GM12878 (cell line): ENCODE data around the gene PIK3C3. TPM values are rescaled to one million over a fixed set of nuclear protein-coding genes. Genes with fewer than 3 reads are reported as not detected.

Experiments
- ATAC-seq: fragments of 200-7000 bp; cut with Tn5 transposase; 3 replicates; pipeline ENCODE4 v1.9.1; 2020; ENCODE audit warnings: mild to moderate bottlenecking, moderate library complexity
- BruUV-seq: library from RNA; stranded (reverse); fragments of 400-500 nt; replicated peaks from 2 replicates; lab custom pipeline; 2021; lab: Mats Ljungman, UMichigan
- CTCF ChIA-PET: fragments of 300-600 bp; sonication (Branson Sonifier 250); formaldehyde crosslinking; extraction: SDS; loops from one replicate; lab custom pipeline; 2021; ENCODE audit warnings: inconsistent platforms; lab: Yijun Ruan, JAX
- POLR2A ChIA-PET: fragments of 350-600 bp; formaldehyde crosslinking; extraction: SDS; loops from one replicate; lab custom pipeline; 2021; ENCODE audit warnings: inconsistent platforms; lab: Charles Lee
- RAD21 ChIA-PET: fragments of 300-600 bp; sonication (Branson Sonifier 250); formaldehyde crosslinking; loops from one replicate; lab custom pipeline; 2023; ENCODE audit warnings: antibody characterized with exemption; ENCODE audit not compliant: unreplicated experiment; lab: Charles Lee
- SMC1A ChIA-PET: fragments of 300-600 bp; sonication (Branson Sonifier 250); formaldehyde crosslinking; loops from one replicate; lab custom pipeline; 2023; ENCODE audit not compliant: unreplicated experiment, uncharacterized antibody; lab: Charles Lee
- DNase-seq: peaks from one replicate; pipeline ENCODE4 v3.0.0-alpha.2; 2011; ENCODE audit warnings: low read depth, low spot score
- FAIRE-seq: peaks from 3 replicates; lab custom pipeline; 2011; peaks lifted over from hg19 to GRCh38; lab: Jason Lieb, UNC
- H2AFZ ChIP-seq: 2 replicates; pipeline ENCODE4 v1.6.0; 2011; ENCODE audit warnings: low read depth, low read length, control low read depth; ENCODE audit not compliant: control insufficient read depth
- H3K27ac ChIP-seq: 2 replicates; pipeline ENCODE4 v1.5.1; 2011; ENCODE audit warnings: control low read depth; ENCODE audit not compliant: control insufficient read depth, insufficient read depth
- H3K27me3 ChIP-seq, 2 experiments: replicated peaks in 1 of 2; 2 replicates each; pipeline versions ENCODE4 v1.6.0 to v1.6.1; 2011; ENCODE audit warnings: low read length in 1 of 2; ENCODE audit not compliant: control insufficient read depth in 2 of 2, insufficient read depth in 2 of 2
- H3K36me3 ChIP-seq, 2 experiments: 2 replicates each; pipeline ENCODE4 v1.5.1; 2011; ENCODE audit warnings: low read length in 1 of 2; ENCODE audit not compliant: control insufficient read depth in 2 of 2, insufficient read depth in 2 of 2
- H3K4me1 ChIP-seq: 2 replicates; pipeline ENCODE4 v1.6.1; 2011; ENCODE audit warnings: mild to moderate bottlenecking, low read length, moderate library complexity, mixed read lengths; ENCODE audit not compliant: control insufficient read depth, insufficient read depth
- H3K4me2 ChIP-seq: 2 replicates; pipeline ENCODE4 v1.6.0; 2011; ENCODE audit warnings: control low read depth; ENCODE audit not compliant: control insufficient read depth, insufficient read depth
- H3K4me3 ChIP-seq: fragments of 200-600 bp; sonication (generic); 2 replicates; pipeline ENCODE4 v1.5.1; 2016
- H3K79me2 ChIP-seq: 2 replicates; pipeline ENCODE4 v1.6.0; 2011; ENCODE audit warnings: low read length; ENCODE audit not compliant: control insufficient read depth, insufficient read depth
- H3K9ac ChIP-seq: 2 replicates; pipeline ENCODE4 v1.8.0; 2011; ENCODE audit warnings: low read length, control low read depth, mixed read lengths; ENCODE audit not compliant: control insufficient read depth, insufficient read depth
- H3K9me3 ChIP-seq: replicated peaks from 3 replicates; pipeline ENCODE4 v1.5.1; 2011; ENCODE audit warnings: mild to moderate bottlenecking, low read length; ENCODE audit not compliant: control insufficient read depth, insufficient read depth
- H4K20me1 ChIP-seq: 2 replicates; pipeline ENCODE4 v1.6.0; 2011; ENCODE audit not compliant: control insufficient read depth, insufficient read depth
- NFXL1 ChIP-seq: fragments of 450-650 bp; IDR thresholded peaks from 2 replicates; pipeline ENCODE4 v1.6.1; 2017; ENCODE audit warnings: antibody characterized with exemption, mild to moderate bottlenecking, borderline replicate concordance
- NR2C1 ChIP-seq: fragments of 450-650 bp; IDR thresholded peaks from 2 replicates; pipeline ENCODE4 v1.6.1; 2017; ENCODE audit warnings: antibody characterized with exemption, mild to moderate bottlenecking, moderate library complexity
- SIX5 ChIP-seq: IDR thresholded peaks from 2 replicates; pipeline ENCODE4 v1.6.1; 2011; ENCODE audit warnings: mild to moderate bottlenecking, low read depth, low read length, moderate library complexity; ENCODE audit not compliant: severe bottlenecking
- SMC3 ChIP-seq: IDR thresholded peaks from 2 replicates; pipeline ENCODE4 v1.6.1; 2011; ENCODE audit warnings: low read length, improper control_type of control experiment, borderline replicate concordance
- ZNF207 ChIP-seq: fragments of 450-650 bp; IDR thresholded peaks from 2 replicates; pipeline ENCODE4 v1.6.1; 2014; ENCODE audit warnings: antibody characterized with exemption, mild to moderate bottlenecking, borderline replicate concordance
- WGBS: methylation state at CpG from one replicate; pipeline ENCODE4 v1.1.6; 2016; ENCODE audit warnings: low lambda C conversion rate; ENCODE audit not compliant: insufficient replicate concordance, insufficient coverage; ENCODE audit errors: missing lambda C conversion rate; 5-methylcytosine and 5-hydroxymethylcytosine counted together
- in situ Hi-C: fragments of 300-500 bp; cut with MboI; formaldehyde crosslinking; loops from 9 replicates; pipeline ENCODE4 v1.14.3; 2018; ENCODE audit warnings: mixed read lengths
- intact Hi-C: fragments of 100-400 bp; cut with micrococcal nuclease; formaldehyde crosslinking; loops from one replicate; pipeline ENCODE4 v1.14.2; 2022; ENCODE audit not compliant: unreplicated experiment
- polyA plus RNA-seq, 11 experiments: library from polyadenylated mRNA; depleted of rRNA in 4 of 11; unstranded in 6 of 11; stranded (reverse) in 5 of 11; fragments of >200 nt; fragmentation: Nextera tagmentation in 4 of 11; fragmentation: Illumina TruSeq in 1 of 11; extraction: Ambion mirVana in 4 of 11; extraction: Trizol in 1 of 11; gene quantifications; 1 replicate in 1 of 11; 2 replicates in 10 of 11; pipeline versions ENCODE4 v1.2.1 to v1.2.3, GENCODE V29; 2011 to 2016; ENCODE audit warnings: inconsistent platforms in 2 of 11, missing spikeins in 2 of 11, low read depth in 1 of 11
- total RNA-seq, 4 experiments: library from RNA; depleted of rRNA in 3 of 4; stranded (reverse); fragments of >200 nt in 3 of 4; fragmentation: Illumina TruSeq in 1 of 4; extraction: Trizol in 1 of 4; gene quantifications; 2 replicates each; pipeline versions ENCODE4 v1.2.1 to v1.2.3, GENCODE V29; 2013 to 2021
- TF ChIP-seq, protein P1 (sequence below): fragments of 450-650 bp; formaldehyde crosslinking; IDR thresholded peaks from 2 replicates; pipeline ENCODE4 v1.5.0; 2022; ENCODE audit warnings: mild to moderate bottlenecking, missing genetic modification characterization

Gene PIK3C3
- total and polyA plus RNA-seq, 10 of the 15 experiments (the other 5 are each of a cell fraction or from before 2014, with no cell fraction given), result 14.4 to 131 (median 32.4) TPM

DNA sequence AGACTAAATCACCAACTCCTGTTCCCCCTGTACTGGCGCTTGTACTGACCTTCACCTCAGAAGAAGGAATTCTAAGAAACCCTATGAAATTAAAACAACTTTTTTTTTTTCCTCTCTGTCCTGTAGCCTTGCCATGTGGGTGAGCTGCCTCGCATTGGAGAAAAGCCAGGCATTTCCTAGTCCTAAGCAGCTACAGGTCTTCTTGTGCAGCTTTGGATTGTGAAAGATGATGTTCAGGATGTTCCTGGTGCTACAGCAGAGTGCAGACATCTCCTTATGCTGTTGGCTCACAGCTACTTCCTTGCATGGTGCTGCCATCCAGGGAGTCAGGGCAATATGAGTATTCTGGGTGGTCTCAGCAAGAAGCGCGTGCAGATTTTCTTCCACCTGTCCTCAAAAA lies 11.9 kb downstream of the PIK3C3 start (continued):
- TF ChIP-seq NFXL1, result no peak

DNA sequence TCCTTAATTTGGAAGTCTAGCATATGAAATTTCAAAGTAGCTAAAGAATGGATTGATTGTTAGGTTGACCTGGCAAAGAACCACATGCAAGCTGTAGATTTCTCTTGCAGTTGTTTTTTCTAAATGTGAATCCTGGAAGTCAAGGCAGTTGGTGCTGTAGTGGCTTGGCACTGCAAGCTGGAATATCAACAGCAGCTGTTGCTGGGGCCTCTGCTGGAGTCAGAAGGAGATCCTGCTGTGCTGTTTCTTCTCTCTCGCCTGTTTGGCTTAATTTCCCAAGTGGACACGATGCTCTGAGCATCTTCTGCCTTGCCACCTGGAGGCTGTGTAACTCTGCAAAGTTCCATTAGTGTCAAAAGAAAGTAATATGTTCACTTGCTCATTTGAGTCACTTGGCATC lies 12.6 kb downstream of the PIK3C3 start:
- in situ Hi-C loops (no loop called here), intact Hi-C loops (no loop called here)
- no peak overlapping the region for H3K27ac ChIP-seq
- peaks cover 32% of the 10 kb centered on the region for H3K79me2 ChIP-seq
- BruUV-seq, result no TSS peak
- SMC1A ChIA-PET, result interaction anchor here (0.7 to 1.8 kb wide), 5 partner anchors 13 to 103 kb away, joined by 3 to 6 read pairs (median 4); no protein-coding TSS in a partner anchor
- TF ChIP-seq, protein P1, sequence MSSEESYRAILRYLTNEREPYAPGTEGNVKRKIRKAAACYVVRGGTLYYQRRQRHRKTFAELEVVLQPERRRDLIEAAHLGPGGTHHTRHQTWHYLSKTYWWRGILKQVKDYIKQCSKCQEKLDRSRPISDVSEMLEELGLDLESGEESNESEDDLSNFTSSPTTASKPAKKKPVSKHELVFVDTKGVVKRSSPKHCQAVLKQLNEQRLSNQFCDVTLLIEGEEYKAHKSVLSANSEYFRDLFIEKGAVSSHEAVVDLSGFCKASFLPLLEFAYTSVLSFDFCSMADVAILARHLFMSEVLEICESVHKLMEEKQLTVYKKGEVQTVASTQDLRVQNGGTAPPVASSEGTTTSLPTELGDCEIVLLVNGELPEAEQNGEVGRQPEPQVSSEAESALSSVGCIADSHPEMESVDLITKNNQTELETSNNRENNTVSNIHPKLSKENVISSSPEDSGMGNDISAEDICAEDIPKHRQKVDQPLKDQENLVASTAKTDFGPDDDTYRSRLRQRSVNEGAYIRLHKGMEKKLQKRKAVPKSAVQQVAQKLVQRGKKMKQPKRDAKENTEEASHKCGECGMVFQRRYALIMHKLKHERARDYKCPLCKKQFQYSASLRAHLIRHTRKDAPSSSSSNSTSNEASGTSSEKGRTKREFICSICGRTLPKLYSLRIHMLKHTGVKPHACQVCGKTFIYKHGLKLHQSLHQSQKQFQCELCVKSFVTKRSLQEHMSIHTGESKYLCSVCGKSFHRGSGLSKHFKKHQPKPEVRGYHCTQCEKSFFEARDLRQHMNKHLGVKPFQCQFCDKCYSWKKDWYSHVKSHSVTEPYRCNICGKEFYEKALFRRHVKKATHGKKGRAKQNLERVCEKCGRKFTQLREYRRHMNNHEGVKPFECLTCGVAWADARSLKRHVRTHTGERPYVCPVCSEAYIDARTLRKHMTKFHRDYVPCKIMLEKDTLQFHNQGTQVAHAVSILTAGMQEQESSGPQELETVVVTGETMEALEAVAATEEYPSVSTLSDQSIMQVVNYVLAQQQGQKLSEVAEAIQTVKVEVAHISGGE (CRISPR knock-in tag), result no peak
- TF ChIP-seq SMC3, result no peak
- no peak for TF ChIP-seq SIX5
- no peak for TF ChIP-seq ZNF207
- no peak for TF ChIP-seq NR2C1
- ATAC-seq, result no peak
- CTCF ChIA-PET, result interaction anchor here (1.0 to 1.9 kb wide), 3 partner anchors 9 to 86 kb away, joined by 3 to 5 read pairs (median 5); no protein-coding TSS in a partner anchor
- RAD21 ChIA-PET, result no interaction called here
- peaks cover 6% of the 10 kb centered on the region for H3K4me1 ChIP-seq
- no peaks in the 10 kb centered on the region for H3K9me3 ChIP-seq
- FAIRE-seq, result no peak
- POLR2A ChIA-PET, result interaction anchor here (1.5 kb wide), 1 partner anchor 11 kb away, joined by 3 read pairs; no protein-coding TSS in a partner anchor
- H3K9ac ChIP-seq, result no peak overlapping the region
- WGBS, result 73% methylated on average over 2 of the region's 2 CpGs
- no peak overlapping the region for H3K4me3 ChIP-seq
- H3K27me3 ChIP-seq, result no peaks in the 10 kb centered on the region
- no peak overlapping the region for H3K4me2 ChIP-seq
- peaks cover 6 to 28% of the 10 kb centered on the region in 2 experiments for H3K36me3 ChIP-seq
- H4K20me1 ChIP-seq, result no peaks in the 10 kb centered on the region
- no peak overlapping the region for H2AFZ ChIP-seq
- DNase-seq, result no peak
